Endothelial cell of umbilical vein (primary cell): ENCODE measurements around the gene INHA.

ENCODE experiments used
- EZH2 ChIP-seq: IDR thresholded peaks from 2 replicates; pipeline ENCODE4 v1.6.1; 2012; ENCODE audit warnings: borderline replicate concordance, low read depth, mild to moderate bottlenecking, moderate library complexity, low read length, inconsistent platforms; ENCODE audit not compliant: severe bottlenecking
- MYC ChIP-seq: IDR thresholded peaks from one replicate; pipeline ENCODE4 v1.6.1; 2011; ENCODE audit warnings: mild to moderate bottlenecking, low read depth, low read length
- POLR2A ChIP-seq: IDR thresholded peaks from 2 replicates; pipeline ENCODE4 v1.6.1; 2012; ENCODE audit warnings: low read depth, mild to moderate bottlenecking, control low read depth, low read length
- POLR2AphosphoS5 ChIP-seq: IDR thresholded peaks from 2 replicates; pipeline ENCODE4 v1.6.1; 2012; ENCODE audit warnings: low read depth, mild to moderate bottlenecking, control low read depth, low read length, moderate library complexity; ENCODE audit not compliant: insufficient read depth
- TF ChIP-seq, protein P1 (sequence below), 2 donors: IDR thresholded peaks; 1 replicate in 1 of 2; 2 replicates in 1 of 2; pipeline ENCODE4 v1.5.1; 2011; ENCODE audit warnings: low read length in 2 of 2, mild to moderate bottlenecking in 2 of 2, moderate library complexity in 2 of 2, control low read depth in 1 of 2, inconsistent platforms in 1 of 2, low read depth in 1 of 2; ENCODE audit not compliant: insufficient read depth in 1 of 2; ENCODE audit errors: extremely low read depth in 1 of 2

GRCh38 chr2:219578811-219579613 is 6.9 kb downstream of the INHA start:
- TF ChIP-seq, protein P1, sequence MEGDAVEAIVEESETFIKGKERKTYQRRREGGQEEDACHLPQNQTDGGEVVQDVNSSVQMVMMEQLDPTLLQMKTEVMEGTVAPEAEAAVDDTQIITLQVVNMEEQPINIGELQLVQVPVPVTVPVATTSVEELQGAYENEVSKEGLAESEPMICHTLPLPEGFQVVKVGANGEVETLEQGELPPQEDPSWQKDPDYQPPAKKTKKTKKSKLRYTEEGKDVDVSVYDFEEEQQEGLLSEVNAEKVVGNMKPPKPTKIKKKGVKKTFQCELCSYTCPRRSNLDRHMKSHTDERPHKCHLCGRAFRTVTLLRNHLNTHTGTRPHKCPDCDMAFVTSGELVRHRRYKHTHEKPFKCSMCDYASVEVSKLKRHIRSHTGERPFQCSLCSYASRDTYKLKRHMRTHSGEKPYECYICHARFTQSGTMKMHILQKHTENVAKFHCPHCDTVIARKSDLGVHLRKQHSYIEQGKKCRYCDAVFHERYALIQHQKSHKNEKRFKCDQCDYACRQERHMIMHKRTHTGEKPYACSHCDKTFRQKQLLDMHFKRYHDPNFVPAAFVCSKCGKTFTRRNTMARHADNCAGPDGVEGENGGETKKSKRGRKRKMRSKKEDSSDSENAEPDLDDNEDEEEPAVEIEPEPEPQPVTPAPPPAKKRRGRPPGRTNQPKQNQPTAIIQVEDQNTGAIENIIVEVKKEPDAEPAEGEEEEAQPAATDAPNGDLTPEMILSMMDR (IDR thresholded peaks at IDR 0.05; ENCODE audit: extremely low read depth in 1 of 2, insufficient read depth in 1 of 2, low read depth in 1 of 2, low read length in 2 of 2) = no peak
- TF ChIP-seq EZH2 = no peak
- TF ChIP-seq MYC = no peak
- TF ChIP-seq POLR2A = no peak
- no peak for TF ChIP-seq POLR2AphosphoS5
